HCT116 (cell line): ENCODE data around the gene NAMPT. TPM values are rescaled to one million over a fixed set of nuclear protein-coding genes. Genes with fewer than 3 reads are reported as not detected.
"Not testable (repeated sequence)": the region's sequence is repeated elsewhere in the genome, so short reads cannot be mapped to it uniquely, and the experiment has no call there.

Experiments used
- ATAC-seq: fragments of 200-7000 bp; cut with Tn5 transposase; 2 replicates; pipeline ENCODE4 v1.9.1; 2020; ENCODE audit warnings: mild to moderate bottlenecking, moderate library complexity
- BruUV-seq: library from RNA; stranded (reverse); fragments of 400-500 nt; replicated peaks from 2 replicates; lab custom pipeline; 2021; lab: Mats Ljungman, UMichigan
- CTCF ChIA-PET: fragments of 300-600 bp; sonication (Branson Sonifier 250); formaldehyde crosslinking; loops from one replicate; lab custom pipeline; 2021; ENCODE audit warnings: antibody characterized with exemption; lab: Charles Lee
- POLR2A ChIA-PET: fragments of 300-600, 350-600 bp; sonication (Branson Sonifier 250); formaldehyde crosslinking; loops from one replicate; lab custom pipeline; 2021; ENCODE audit warnings: antibody characterized with exemption; lab: Charles Lee
- RAD21 ChIA-PET, 2 experiments: fragments of 300-600 bp; sonication (Branson Sonifier 250); formaldehyde crosslinking; loops; one replicate each; lab custom pipeline; 2023; ENCODE audit warnings: low total read pairs in 2 of 2; ENCODE audit not compliant: uncharacterized antibody in 2 of 2, unreplicated experiment in 2 of 2, low non-redundant PET in 1 of 2; lab: Charles Lee
- DNase-seq: peaks from one replicate; pipeline ENCODE4 v3.0.0-alpha.2; 2010; ENCODE audit warnings: low read depth, low spot score
- H2AFZ ChIP-seq: fragments of 200-600 bp; shearing (Covaris generic), sonication (generic); 2 replicates; pipeline ENCODE4 v1.6.1; 2017; ENCODE audit warnings: low read depth, mixed run types, mixed read lengths, antibody characterized with exemption, low read length; ENCODE audit not compliant: poor library complexity, severe bottlenecking
- H3K27ac ChIP-seq: 2 replicates; pipeline ENCODE4 v1.5.1; 2012; ENCODE audit warnings: low read depth, low read length
- H3K27me3 ChIP-seq: fragments of 200-600 bp; sonication (generic); 2 replicates; pipeline ENCODE4 v1.6.1; 2016; ENCODE audit warnings: mixed run types, low read length, mixed read lengths; ENCODE audit not compliant: insufficient read depth
- H3K36me3 ChIP-seq, 2 experiments: fragments of 200-500 bp in 1 of 2; fragments of 200-600 bp in 1 of 2; sonication (Bioruptor generic) in 1 of 2; sonication (generic) in 1 of 2; 2 replicates each; pipeline versions ENCODE4 v1.5.1 to v1.6.1; 2014 to 2016; ENCODE audit warnings: low read length in 2 of 2, inconsistent platforms in 1 of 2, mixed read lengths in 1 of 2, mixed run types in 1 of 2; ENCODE audit not compliant: insufficient read depth in 2 of 2, control insufficient read depth in 1 of 2
- H3K4me1 ChIP-seq, 2 experiments: fragments of 200-600 bp in 1 of 2; sonication (generic) in 1 of 2; 2 replicates each; pipeline versions ENCODE4 v1.5.1 to v1.6.1; 2012 to 2017; ENCODE audit warnings: low read length in 2 of 2, inconsistent platforms in 1 of 2, mild to moderate bottlenecking in 1 of 2, mixed read lengths in 1 of 2, mixed run types in 1 of 2, moderate library complexity in 1 of 2; ENCODE audit not compliant: insufficient read depth in 2 of 2, control insufficient read depth in 1 of 2
- H3K4me2 ChIP-seq: fragments of 200-600 bp; sonication (generic); 2 replicates; pipeline ENCODE4 v1.6.1; 2017; ENCODE audit warnings: mixed run types, low read length, mixed read lengths
- H3K4me3 ChIP-seq, 2 experiments: fragments of 200-600 bp in 1 of 2; sonication (generic) in 1 of 2; replicated peaks in 1 of 2; 2 replicates each; pipeline ENCODE4 v1.5.1; 2011 to 2016; ENCODE audit warnings: low read length in 2 of 2, control low read depth in 1 of 2, low read depth in 1 of 2, mild to moderate bottlenecking in 1 of 2, mixed read lengths in 1 of 2, mixed run types in 1 of 2
- H3K79me2 ChIP-seq: fragments of 200-600 bp; sonication (generic); 2 replicates; pipeline ENCODE4 v1.6.1; 2017; ENCODE audit warnings: mild to moderate bottlenecking, mixed run types, low read length, moderate library complexity, mixed read lengths; ENCODE audit not compliant: insufficient read depth
- H3K9ac ChIP-seq: fragments of 200-600 bp; sonication (generic); 2 replicates; pipeline ENCODE4 v1.6.1; 2016; ENCODE audit warnings: low read length, mixed read lengths
- H3K9me2 ChIP-seq: fragments of 200-600 bp; sonication (generic), shearing (Covaris generic); 2 replicates; pipeline ENCODE4 v1.6.1; 2017; ENCODE audit warnings: mixed run types, mild to moderate bottlenecking, moderate library complexity; ENCODE audit not compliant: insufficient read depth
- H3K9me3 ChIP-seq, 2 experiments: fragments of 200-500 bp in 1 of 2; fragments of 200-600 bp in 1 of 2; sonication (Bioruptor generic) in 1 of 2; sonication (generic) in 1 of 2; 2 replicates each; pipeline ENCODE4 v1.6.1; 2014 to 2017; ENCODE audit warnings: low read length in 2 of 2, mixed read lengths in 2 of 2, inconsistent platforms in 1 of 2, low read depth in 1 of 2, mild to moderate bottlenecking in 1 of 2, mixed run types in 1 of 2, moderate library complexity in 1 of 2; ENCODE audit not compliant: control insufficient read depth in 1 of 2, insufficient read depth in 1 of 2
- H4K20me1 ChIP-seq: fragments of 200-600 bp; sonication (generic), shearing (Covaris generic); 2 replicates; pipeline ENCODE4 v1.6.1; 2017; ENCODE audit warnings: mixed run types, mild to moderate bottlenecking, moderate library complexity; ENCODE audit not compliant: insufficient read depth
- CBX3 ChIP-seq: IDR thresholded peaks from 2 replicates; pipeline ENCODE4 v1.6.1; 2012; ENCODE audit warnings: low read depth
- CTCF ChIP-seq, 3 experiments: fragments of 200-600 bp in 1 of 3; sonication (generic) in 1 of 3; IDR thresholded peaks in 2 of 3; conservative IDR thresholded peaks in 1 of 3; 2 replicates each; pipeline ENCODE4 v1.5.1; 2012 to 2017; ENCODE audit warnings: low read depth in 2 of 3, low read length in 2 of 3, antibody characterized with exemption in 1 of 3, borderline replicate concordance in 1 of 3, control low read depth in 1 of 3, mild to moderate bottlenecking in 1 of 3, mixed read lengths in 1 of 3, mixed run types in 1 of 3, moderate library complexity in 1 of 3; ENCODE audit not compliant: insufficient read depth in 1 of 3
- EGR1 ChIP-seq: IDR thresholded peaks from 2 replicates; pipeline ENCODE4 v1.6.1; 2012; ENCODE audit warnings: low read depth
- ELF1 ChIP-seq: IDR thresholded peaks from 2 replicates; pipeline ENCODE4 v1.6.1; 2012; ENCODE audit warnings: low read depth, borderline replicate concordance
- EZH2 ChIP-seq: fragments of 200-600 bp; sonication (generic); IDR thresholded peaks from 2 replicates; pipeline ENCODE4 v1.6.1; 2017; ENCODE audit warnings: antibody characterized with exemption, mixed run types
- JUND ChIP-seq: IDR thresholded peaks from 2 replicates; pipeline ENCODE4 v1.6.1; 2012
- POLR2A ChIP-seq: IDR thresholded peaks from 2 replicates; pipeline ENCODE4 v1.7.0; 2011; ENCODE audit warnings: borderline replicate concordance; ENCODE audit not compliant: insufficient read depth, insufficient read length; ENCODE audit errors: extremely low read depth
- RAD21 ChIP-seq: IDR thresholded peaks from 2 replicates; pipeline ENCODE4 v1.6.1; 2012; ENCODE audit warnings: low read depth, mild to moderate bottlenecking
- REST ChIP-seq: IDR thresholded peaks from 2 replicates; pipeline ENCODE4 v1.6.1; 2012; ENCODE audit warnings: low read depth
- SP1 ChIP-seq: IDR thresholded peaks from 2 replicates; pipeline ENCODE4 v1.6.1; 2012; ENCODE audit warnings: low read depth
- TCF7L2 ChIP-seq: IDR thresholded peaks from 2 replicates; pipeline ENCODE4 v1.7.0; 2011; ENCODE audit warnings: borderline replicate concordance, inconsistent platforms; ENCODE audit not compliant: insufficient read depth, insufficient read length; ENCODE audit errors: extremely low read depth
- YY1 ChIP-seq: IDR thresholded peaks from 2 replicates; pipeline ENCODE4 v1.6.1; 2011; ENCODE audit warnings: low read length, low read depth, moderate library complexity, mild to moderate bottlenecking; ENCODE audit not compliant: insufficient replicate concordance; ENCODE audit errors: extremely low read depth
- ZNF274 ChIP-seq: fragments of 200-500 bp; sonication (Bioruptor generic); IDR thresholded peaks from 2 replicates; pipeline ENCODE4 v1.6.1; 2014; ENCODE audit warnings: mild to moderate bottlenecking, low read depth, low read length, inconsistent platforms
- intact Hi-C: fragments of 100-400 bp; cut with micrococcal nuclease; formaldehyde crosslinking; loops from 2 replicates; pipeline ENCODE4 v1.10.0; 2022
- total RNA-seq: library from RNA; stranded (reverse); gene quantifications from one replicate; pipeline ENCODE4 v1.2.1, GENCODE V29; 2021; ENCODE audit not compliant: unreplicated experiment
- TF ChIP-seq, protein P1 (sequence below): IDR thresholded peaks from 2 replicates; pipeline ENCODE4 v1.6.1; 2012

The NAMPT gene
- total RNA-seq, 1 experiment from 2014 or later = 113 TPM

GRCh38 chr7:106326594-106327537 is 42.1 kb upstream of the NAMPT start:
- H3K79me2 ChIP-seq = no peaks in the 10 kb centered on the region
- H3K4me1 ChIP-seq = peaks cover 0 to 5% of the 10 kb centered on the region in 2 experiments; a peak in 1 of 4 replicates
- no peaks in the 10 kb centered on the region for H3K9me3 ChIP-seq
- no peaks in the 10 kb centered on the region for H3K27me3 ChIP-seq
- no peak for ATAC-seq
- H3K27ac ChIP-seq = no peak overlapping the region
- TF ChIP-seq POLR2A = no peak
- TF ChIP-seq, protein P1, sequence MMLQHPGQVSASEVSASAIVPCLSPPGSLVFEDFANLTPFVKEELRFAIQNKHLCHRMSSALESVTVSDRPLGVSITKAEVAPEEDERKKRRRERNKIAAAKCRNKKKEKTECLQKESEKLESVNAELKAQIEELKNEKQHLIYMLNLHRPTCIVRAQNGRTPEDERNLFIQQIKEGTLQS = no peak
- no peak for TF ChIP-seq SP1
- no peak for TF ChIP-seq RAD21
- no peak for TF ChIP-seq CTCF (IDR thresholded peaks at IDR 0.05 in 2 of 3, conservative IDR thresholded peaks at IDR 0.05 in 1 of 3; ENCODE audit: borderline replicate concordance in 1 of 3, insufficient read depth in 1 of 3, low read depth in 2 of 3, low read length in 2 of 3)
- TF ChIP-seq YY1 = no peak
- TF ChIP-seq REST = no peak
- no peak for TF ChIP-seq EGR1
- no peak for TF ChIP-seq EZH2
- no peak for TF ChIP-seq ZNF274
- TF ChIP-seq CBX3 = no peak
- TF ChIP-seq JUND = no peak
- no peak for TF ChIP-seq ELF1
- TF ChIP-seq TCF7L2 = no peak
- TF ChIP-seq, all 23 proteins: peak for 0
- Histone ChIP-seq H3K4me3 (no peak overlapping the region), H2AFZ (no peak overlapping the region), H3K4me2 (no peak overlapping the region), H3K9me2 (no peaks in the 10 kb centered on the region), H3K36me3 (no peaks in the 10 kb centered on the region), H3K9ac (no peak overlapping the region), H4K20me1 (no peaks in the 10 kb centered on the region)
- DNase-seq = no peak
- intact Hi-C loops = no loop called here
- no TSS peak for BruUV-seq
- POLR2A ChIA-PET = no interaction called here
- RAD21 ChIA-PET = no interaction called here
- CTCF ChIA-PET = no interaction called here

GRCh38 chr7:106324509-106324908 is 39.7 kb upstream of the NAMPT start:
- H3K4me1 ChIP-seq, CTCF ChIA-PET: not testable (repeated sequence)

More at GRCh38 chr7:106324509-106324908, 39.7 kb upstream of the NAMPT start:
- DNase-seq, H3K9me3 ChIP-seq, H3K4me2 ChIP-seq, POLR2A ChIA-PET, intact Hi-C loops, H3K27ac ChIP-seq, H4K20me1 ChIP-seq, H3K4me3 ChIP-seq, H3K9ac ChIP-seq, H2AFZ ChIP-seq, H3K36me3 ChIP-seq, H3K79me2 ChIP-seq, H3K27me3 ChIP-seq, BruUV-seq, ATAC-seq, RAD21 ChIA-PET, H3K9me2 ChIP-seq: not testable (repeated sequence)
